Epithelial cell of esophagus (primary cell): ENCODE measurements around the gene KLF13.
"Not testable (repeated sequence)": the region's sequence is repeated elsewhere in the genome, so short reads cannot be mapped to it uniquely, and the experiment has no call there.

Experiments used
- DNase-seq: peaks from one replicate; pipeline ENCODE4 v3.0.0; 2010; ENCODE audit warnings: low read depth
- H3K4me3 ChIP-seq: 2 replicates; pipeline ENCODE4 v1.5.1; 2011; ENCODE audit warnings: mild to moderate bottlenecking, low read length, control low read depth
- TF ChIP-seq, protein P1 (sequence below): IDR thresholded peaks from 2 replicates; pipeline ENCODE4 v1.5.1; 2011; ENCODE audit warnings: low read depth, mild to moderate bottlenecking, low read length, control low read depth, inconsistent platforms; ENCODE audit not compliant: insufficient read depth; ENCODE audit errors: missing control alignments

The KLF13 gene

DNA sequence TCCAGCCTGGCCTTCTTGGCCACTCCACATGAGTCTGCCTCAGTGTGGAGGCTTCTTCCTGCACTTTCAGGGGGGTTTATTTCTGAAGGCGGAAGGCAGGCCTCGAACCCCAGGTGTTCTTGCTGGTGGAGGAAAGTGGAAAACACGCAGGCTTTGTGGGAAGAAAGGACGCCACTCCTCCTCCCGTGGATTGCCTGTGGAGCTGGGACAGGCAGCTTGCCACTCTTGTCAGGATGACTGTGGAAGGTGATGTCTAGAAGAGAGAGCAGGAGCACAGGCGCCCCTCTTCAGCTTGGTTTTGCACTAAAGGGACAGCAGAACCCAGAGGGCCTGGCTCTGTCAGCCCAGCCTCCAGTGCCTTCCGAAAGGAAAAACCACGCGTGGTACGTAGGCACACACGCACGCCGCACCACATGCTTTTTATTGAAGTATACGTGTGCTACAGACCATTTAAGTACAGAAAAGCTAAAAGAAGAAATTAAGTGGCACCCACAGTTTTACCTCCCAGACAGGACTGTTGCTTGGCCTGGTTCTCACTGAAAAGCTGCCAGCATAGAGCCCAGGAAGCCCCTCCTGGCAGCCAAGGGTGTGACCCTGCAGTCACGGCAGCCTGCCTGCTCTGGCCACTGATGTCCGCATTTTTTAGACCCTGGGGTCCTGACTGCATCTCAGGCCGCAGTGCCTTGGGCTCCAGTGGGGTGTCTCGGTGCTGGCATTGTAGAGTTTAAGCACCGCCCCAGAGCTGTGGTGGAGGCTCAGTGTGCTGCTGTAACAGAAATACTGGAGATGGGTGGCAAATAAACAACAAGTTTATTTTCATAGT is 21.6 kb downstream of the KLF13 start:
- H3K4me3 ChIP-seq: no peak overlapping the region
- TF ChIP-seq, protein P1, sequence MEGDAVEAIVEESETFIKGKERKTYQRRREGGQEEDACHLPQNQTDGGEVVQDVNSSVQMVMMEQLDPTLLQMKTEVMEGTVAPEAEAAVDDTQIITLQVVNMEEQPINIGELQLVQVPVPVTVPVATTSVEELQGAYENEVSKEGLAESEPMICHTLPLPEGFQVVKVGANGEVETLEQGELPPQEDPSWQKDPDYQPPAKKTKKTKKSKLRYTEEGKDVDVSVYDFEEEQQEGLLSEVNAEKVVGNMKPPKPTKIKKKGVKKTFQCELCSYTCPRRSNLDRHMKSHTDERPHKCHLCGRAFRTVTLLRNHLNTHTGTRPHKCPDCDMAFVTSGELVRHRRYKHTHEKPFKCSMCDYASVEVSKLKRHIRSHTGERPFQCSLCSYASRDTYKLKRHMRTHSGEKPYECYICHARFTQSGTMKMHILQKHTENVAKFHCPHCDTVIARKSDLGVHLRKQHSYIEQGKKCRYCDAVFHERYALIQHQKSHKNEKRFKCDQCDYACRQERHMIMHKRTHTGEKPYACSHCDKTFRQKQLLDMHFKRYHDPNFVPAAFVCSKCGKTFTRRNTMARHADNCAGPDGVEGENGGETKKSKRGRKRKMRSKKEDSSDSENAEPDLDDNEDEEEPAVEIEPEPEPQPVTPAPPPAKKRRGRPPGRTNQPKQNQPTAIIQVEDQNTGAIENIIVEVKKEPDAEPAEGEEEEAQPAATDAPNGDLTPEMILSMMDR: no peak
- DNase-seq: no peak

DNA sequence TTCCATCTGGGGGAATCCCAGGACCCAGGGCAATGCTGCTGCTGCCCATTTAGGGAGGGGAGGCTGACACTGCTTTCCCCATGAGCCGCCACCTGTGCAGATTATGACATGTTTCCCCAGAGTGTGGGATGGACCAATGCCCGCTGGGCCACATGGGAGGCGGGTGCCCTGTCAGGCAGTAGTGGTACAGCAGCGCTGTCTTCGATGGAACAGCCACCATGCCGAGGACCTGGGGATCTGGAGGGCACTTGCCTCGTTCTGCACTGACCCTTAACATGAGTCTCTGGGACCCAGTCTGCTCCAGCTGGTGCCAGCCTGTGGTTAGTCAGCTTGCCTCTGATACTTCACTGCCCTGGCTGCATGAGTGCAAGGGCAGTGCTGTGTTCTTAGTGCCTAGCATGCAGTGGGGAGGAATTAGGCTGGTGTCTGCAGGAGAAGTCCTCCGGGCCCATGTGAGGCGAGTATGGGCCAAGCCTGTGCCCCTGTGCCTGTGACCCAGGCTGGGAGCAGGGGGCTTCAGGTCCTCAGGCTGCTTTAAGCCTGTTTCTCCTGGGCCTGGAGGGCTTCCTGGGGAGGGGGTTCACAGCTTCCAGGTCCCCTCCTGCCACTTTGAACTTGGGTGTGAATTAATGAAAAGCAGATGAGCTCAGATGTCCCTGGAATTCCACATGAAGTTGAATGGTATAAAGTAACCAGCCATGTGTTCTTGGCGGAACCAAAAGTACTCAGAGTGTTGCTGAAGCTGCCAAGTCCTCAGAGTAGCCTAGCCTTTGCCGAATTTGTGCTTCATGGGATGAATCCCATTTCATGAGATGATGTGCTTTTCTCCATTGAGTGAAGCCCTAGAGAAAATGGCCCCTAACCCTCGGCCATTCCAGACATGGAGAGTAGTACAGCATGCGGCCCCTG is 22.9 kb downstream of the KLF13 start:
- no peak overlapping the region for H3K4me3 ChIP-seq
- DNase-seq: no peak
- TF ChIP-seq, protein P1: no peak

DNA sequence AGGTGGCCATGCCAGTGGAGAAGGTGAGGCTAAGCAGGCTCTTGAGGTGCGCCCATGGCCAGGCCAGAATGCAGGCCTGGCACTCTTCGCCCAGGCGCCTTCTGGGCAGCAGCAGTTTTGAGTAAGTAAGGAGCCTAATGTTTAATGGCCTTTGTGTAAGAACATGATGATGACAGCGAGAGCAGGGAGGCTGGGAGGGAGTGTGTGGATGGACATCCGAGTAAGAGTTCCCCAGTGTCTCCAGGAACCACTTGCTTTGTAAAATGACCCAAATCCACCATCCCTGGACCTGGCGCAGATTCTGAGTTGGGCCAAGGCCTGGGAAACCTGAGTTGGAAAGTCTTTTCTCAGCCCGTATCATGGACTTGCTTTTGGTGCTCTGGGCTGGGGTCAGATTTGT is 24.1 kb downstream of the KLF13 start:
- no peak for DNase-seq
- H3K4me3 ChIP-seq: no peak overlapping the region
- TF ChIP-seq, protein P1: no peak

DNA sequence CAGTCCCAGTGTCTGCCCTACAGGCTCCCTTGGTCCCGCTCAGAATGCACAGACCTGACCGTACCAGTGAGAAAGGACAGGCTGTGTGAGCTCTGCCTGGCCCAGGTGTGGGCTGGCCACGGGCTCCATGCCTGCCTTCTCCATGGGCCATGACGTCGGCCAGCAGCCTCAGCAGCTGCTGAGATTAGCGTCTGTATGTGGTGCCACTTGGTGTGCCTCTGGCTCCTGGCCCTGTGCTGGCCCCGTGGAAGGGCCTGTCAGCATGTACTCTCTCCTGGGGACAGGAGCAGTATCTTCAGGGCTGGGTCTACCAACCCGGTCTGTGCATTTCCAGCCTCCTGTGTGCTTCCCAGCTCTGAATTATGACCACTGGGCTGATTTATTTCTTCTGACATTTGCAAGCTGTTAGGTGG is 25.7 kb downstream of the KLF13 start:
- TF ChIP-seq, protein P1: no peak
- H3K4me3 ChIP-seq: no peak overlapping the region
- DNase-seq: no peak

DNA sequence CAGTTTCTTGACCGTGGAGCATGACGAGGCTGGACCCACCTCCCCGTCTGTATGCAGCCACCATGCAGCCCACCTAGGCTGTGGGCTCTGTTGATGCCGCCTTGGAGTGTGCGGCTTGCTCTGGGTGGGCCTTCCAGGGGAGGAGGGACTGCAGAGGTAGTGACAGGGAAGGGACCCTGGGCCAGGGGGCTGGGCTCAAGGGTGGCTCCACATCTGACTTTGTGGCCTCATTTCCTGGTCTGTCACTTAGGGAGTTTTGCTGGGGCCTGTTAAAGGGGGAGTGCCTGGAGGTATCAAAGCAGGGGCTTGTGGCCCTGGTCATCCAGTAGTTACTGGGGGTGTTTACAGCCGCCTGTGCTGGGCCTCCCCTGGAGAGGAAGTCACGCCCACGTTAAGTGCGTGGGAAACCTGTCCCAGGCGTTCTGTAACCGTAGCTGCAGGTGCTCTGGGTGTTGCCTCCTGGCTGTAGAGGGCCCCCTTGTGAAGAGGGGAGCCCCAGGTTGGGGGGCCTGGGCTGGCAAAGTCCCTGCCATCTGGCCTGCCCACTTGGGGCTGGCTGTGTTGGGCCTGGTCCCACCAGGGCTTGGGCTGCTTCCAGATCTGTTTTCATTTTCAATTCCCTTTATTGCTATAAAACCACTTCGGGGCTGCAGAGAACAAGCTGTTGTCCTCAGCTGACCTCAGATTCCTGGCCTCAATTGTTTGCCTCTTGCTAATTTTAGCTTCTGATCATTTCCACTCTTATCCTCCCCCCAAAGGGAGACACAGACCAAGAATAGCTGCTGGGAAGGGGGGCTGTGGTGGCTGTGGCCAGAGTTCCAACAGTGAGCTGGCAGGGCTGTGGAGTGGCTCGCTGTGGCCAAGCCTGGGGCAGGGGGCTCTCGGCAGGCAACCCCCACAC is 26.5 kb downstream of the KLF13 start:
- TF ChIP-seq, protein P1: no peak
- H3K4me3 ChIP-seq: no peak overlapping the region
- DNase-seq: no peak

DNA sequence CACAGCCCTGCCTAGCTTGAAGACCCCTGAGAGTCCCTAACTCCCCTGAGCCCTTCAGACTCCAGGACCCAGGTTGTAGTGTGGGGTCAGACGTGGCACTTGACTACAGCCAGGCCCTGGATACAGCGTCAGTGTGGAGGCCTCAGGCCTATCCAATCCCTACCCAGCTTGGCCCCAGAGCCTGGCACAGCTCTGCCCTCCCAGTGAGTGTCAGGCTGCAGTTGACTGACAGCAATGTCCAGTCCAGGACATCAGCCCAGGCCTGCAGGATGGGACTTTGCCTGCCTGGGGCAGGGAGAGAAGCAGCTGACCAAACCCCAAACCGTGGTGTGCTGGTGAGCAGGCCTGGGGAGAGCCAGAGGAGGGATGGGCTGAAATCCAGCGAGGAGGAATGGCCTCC is 27.3 kb downstream of the KLF13 start:
- TF ChIP-seq, protein P1: no peak
- H3K4me3 ChIP-seq: no peak overlapping the region
- no peak for DNase-seq

DNA sequence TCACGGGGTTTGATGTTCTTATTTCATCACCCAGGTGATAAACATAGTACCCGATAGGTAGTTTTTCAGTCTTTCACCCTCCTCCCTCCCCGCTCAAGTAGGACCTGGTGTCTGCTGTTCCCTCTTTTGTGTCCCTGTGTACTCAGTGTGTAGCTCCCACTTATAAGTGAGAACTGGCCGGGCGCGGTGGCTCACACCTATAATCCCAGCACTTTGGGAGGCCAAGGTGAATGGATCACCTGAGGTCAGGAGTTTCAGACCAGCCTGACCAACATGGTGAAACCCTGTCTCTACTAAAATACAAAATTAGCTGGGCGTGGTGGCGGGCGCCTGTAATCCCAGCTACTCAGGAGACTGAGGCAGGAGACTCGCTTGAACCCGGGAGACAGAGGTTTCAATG is 29.5 kb downstream of the KLF13 start:
- not testable (repeated sequence) for H3K4me3 ChIP-seq, DNase-seq
